Suprapubic skin (tissue), 4 donors: ENCODE results near the gene DDR2. TPM values are rescaled to one million over a fixed set of nuclear protein-coding genes. Genes with fewer than 3 reads are reported as not detected.
"Not testable (repeated sequence)": the region's sequence is repeated elsewhere in the genome, so short reads cannot be mapped to it uniquely, and the experiment has no call there.

Experiments
- DNase-seq, 2 donors: peaks; one replicate each; pipeline ENCODE4 v3.0.0-alpha.2; 2019; ENCODE audit warnings: low spot score in 2 of 2
- H3K27ac ChIP-seq: fragments of 200-600 bp; sonication (generic); one replicate; pipeline ENCODE4 v1.5.1; 2019
- H3K27me3 ChIP-seq: fragments of 200-600 bp; sonication (generic); one replicate; pipeline ENCODE4 v1.5.1; 2019
- H3K36me3 ChIP-seq: fragments of 200-600 bp; sonication (generic); one replicate; pipeline ENCODE4 v1.5.1; 2019
- H3K4me1 ChIP-seq: fragments of 200-600 bp; sonication (generic); one replicate; pipeline ENCODE4 v1.5.1; 2019
- H3K4me3 ChIP-seq: fragments of 200-600 bp; sonication (generic); one replicate; pipeline ENCODE4 v1.5.1; 2019; ENCODE audit warnings: mild to moderate bottlenecking
- H3K9me3 ChIP-seq: fragments of 200-600 bp; sonication (generic); one replicate; pipeline ENCODE4 v1.5.1; 2019
- CTCF ChIP-seq, 2 donors: fragments of 200-600 bp in 1 of 2; fragments of 450-650 bp in 1 of 2; sonication (generic) in 1 of 2; IDR thresholded peaks; one replicate each; pipeline ENCODE4 v1.5.1; 2016 to 2019; ENCODE audit warnings: antibody characterized with exemption in 2 of 2, mild to moderate bottlenecking in 1 of 2, moderate library complexity in 1 of 2
- EP300 ChIP-seq: sonication (generic); formaldehyde crosslinking; IDR thresholded peaks from one replicate; pipeline ENCODE4 v1.6.1; 2017; ENCODE audit warnings: antibody characterized with exemption
- POLR2A ChIP-seq, 2 donors: fragments of 450-650 bp; IDR thresholded peaks; one replicate each; pipeline ENCODE4 v1.6.1; 2017; ENCODE audit warnings: antibody characterized with exemption in 2 of 2, mild to moderate bottlenecking in 2 of 2, moderate library complexity in 2 of 2
- POLR2AphosphoS5 ChIP-seq, 3 donors: sonication (generic); formaldehyde crosslinking; IDR thresholded peaks; one replicate each; pipeline ENCODE4 v1.6.1; 2017; ENCODE audit warnings: antibody characterized with exemption in 3 of 3
- WGBS: methylation state at CpG from one replicate; pipeline ENCODE4 v1.1.5; 2018; 5-methylcytosine and 5-hydroxymethylcytosine counted together
- total RNA-seq, 4 donors: library from RNA; depleted of rRNA; stranded (reverse); fragments of >200 nt; gene quantifications; one replicate each; pipeline ENCODE4 v1.1.0, GENCODE V29; 2016

Gene DDR2
- total RNA-seq, 4 donors from 2014 or later = 7.7 to 50.2 (median 13.8) TPM

- Histone ChIP-seq H3K36me3 (no peaks in the 10 kb centered on the region), H3K4me3 (no peak overlapping the region), H3K4me1 (no peaks in the 10 kb centered on the region), H3K27ac (no peak overlapping the region), H3K27me3 (no peaks in the 10 kb centered on the region), H3K9me3 (no peaks in the 10 kb centered on the region)
- no peak for DNase-seq
- TF ChIP-seq POLR2A (IDR thresholded peaks at IDR 0.05) (no peak), POLR2AphosphoS5 (IDR thresholded peaks at IDR 0.05) (no peak)
These were observed 89.2 kb downstream of the DDR2 start for GRCh38 chr1:162721471-162721870.

DNA sequence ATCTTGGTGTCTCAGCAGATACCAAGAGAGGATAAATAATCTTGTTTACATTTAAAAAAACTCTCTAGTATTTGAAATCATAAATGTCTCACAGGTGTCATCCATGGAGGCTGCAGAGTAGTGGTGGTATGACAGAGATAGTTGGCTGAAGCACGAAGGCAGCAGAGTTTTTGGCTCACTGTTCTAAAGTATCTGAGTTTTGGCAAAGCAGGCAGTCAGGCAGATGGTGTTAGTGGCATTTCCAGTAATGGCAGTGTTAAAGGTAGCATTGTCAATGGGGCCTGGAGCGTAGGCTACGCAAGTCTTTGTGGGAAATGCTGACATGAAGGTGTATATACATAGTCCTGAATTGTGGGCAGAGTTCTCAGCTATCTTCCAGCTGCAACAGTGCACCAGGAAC is 89.8 kb downstream of the DDR2 start:
- Histone ChIP-seq H3K27ac (no peak overlapping the region), H3K4me3 (no peak overlapping the region), H3K36me3 (no peaks in the 10 kb centered on the region), H3K27me3 (no peaks in the 10 kb centered on the region), H3K9me3 (no peaks in the 10 kb centered on the region), H3K4me1 (no peaks in the 10 kb centered on the region)
- no peak for TF ChIP-seq CTCF (IDR thresholded peaks at IDR 0.05)
- TF ChIP-seq EP300 = no peak
- TF ChIP-seq POLR2A (IDR thresholded peaks at IDR 0.05) = no peak
- no peak for TF ChIP-seq POLR2AphosphoS5 (IDR thresholded peaks at IDR 0.05)
- 60% methylated on average over 3 of the region's 3 CpGs for WGBS
- no peak for DNase-seq

DNA sequence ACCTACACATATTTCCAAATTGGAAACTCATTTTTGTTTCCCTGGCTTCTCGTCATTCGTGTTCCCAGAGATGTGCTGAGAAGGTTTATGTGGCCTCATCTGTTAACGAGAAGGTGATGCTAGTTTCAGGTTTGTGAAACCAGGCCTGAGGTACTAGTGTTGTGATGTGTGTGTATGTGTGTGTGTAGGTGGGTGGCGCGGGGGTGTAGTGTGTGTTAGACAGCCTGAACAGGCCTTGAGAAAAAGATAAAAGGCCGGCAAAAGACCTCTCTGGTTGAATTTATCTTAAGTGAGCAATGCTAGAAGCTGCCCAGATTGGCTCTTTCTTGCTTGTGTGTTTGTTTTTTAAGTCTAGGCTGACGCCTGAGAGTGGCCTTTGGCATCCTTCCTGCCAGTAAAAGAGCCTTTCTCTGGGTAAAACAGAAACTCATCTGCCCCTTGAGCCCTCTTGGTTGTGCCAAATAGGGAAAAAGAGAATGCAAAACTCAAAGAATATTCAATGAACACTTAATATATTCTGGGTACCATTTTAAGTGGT is 92.4 kb downstream of the DDR2 start:
- Histone ChIP-seq H3K36me3 (no peaks in the 10 kb centered on the region), H3K4me3 (no peak overlapping the region), H3K27ac (no peak overlapping the region), H3K27me3 (no peaks in the 10 kb centered on the region), H3K9me3 (no peaks in the 10 kb centered on the region), H3K4me1 (no peaks in the 10 kb centered on the region)
- DNase-seq = no peak
- WGBS = 82% methylated on average over 7 of the region's 7 CpGs
- TF ChIP-seq CTCF (IDR thresholded peaks at IDR 0.05) (no peak), EP300 (no peak), POLR2A (IDR thresholded peaks at IDR 0.05) (no peak), POLR2AphosphoS5 (IDR thresholded peaks at IDR 0.05) (no peak)

GRCh38 chr1:162725301-162725837 is 93.1 kb downstream of the DDR2 start:
- Histone ChIP-seq H3K4me1 (no peaks in the 10 kb centered on the region), H3K36me3 (no peaks in the 10 kb centered on the region), H3K27me3 (no peaks in the 10 kb centered on the region), H3K4me3 (no peak overlapping the region), H3K9me3 (no peaks in the 10 kb centered on the region), H3K27ac (no peak overlapping the region)
- 80% methylated on average over 7 of the region's 7 CpGs for WGBS
- TF ChIP-seq POLR2AphosphoS5 (IDR thresholded peaks at IDR 0.05) = no peak
- DNase-seq = no peak

DNA sequence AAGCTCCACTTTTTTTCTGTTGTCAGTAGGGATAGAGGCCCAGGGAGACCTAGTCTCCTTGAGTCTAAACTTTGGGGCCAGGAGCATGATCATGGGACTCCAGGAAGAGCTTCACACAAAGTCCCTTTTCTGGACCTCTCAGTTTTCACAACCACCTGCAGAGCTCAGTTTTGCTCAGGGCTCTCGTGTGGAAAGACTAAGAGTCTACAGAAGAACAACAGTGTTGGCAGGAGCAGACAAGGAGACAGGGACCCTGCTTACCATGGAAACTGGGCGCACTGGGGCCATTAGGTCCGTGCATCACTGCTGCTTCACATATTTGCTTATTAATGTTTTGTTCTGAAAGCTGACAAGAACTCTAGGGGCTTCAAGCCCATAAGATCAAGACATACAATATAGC is 94.3 kb downstream of the DDR2 start:
- Histone ChIP-seq H3K4me3 (no peak overlapping the region), H3K4me1 (no peaks in the 10 kb centered on the region), H3K27ac (no peak overlapping the region), H3K9me3 (no peaks in the 10 kb centered on the region), H3K36me3 (no peaks in the 10 kb centered on the region), H3K27me3 (no peaks in the 10 kb centered on the region)
- WGBS = 90% methylated on average over 3 of the region's 3 CpGs
- TF ChIP-seq CTCF (IDR thresholded peaks at IDR 0.05) (no peak), POLR2A (IDR thresholded peaks at IDR 0.05) (no peak), EP300 (no peak)
- DNase-seq = no peak

GRCh38 chr1:162727493-162727892 is 95.2 kb downstream of the DDR2 start:
- not testable (repeated sequence) for H3K4me3 ChIP-seq, H3K36me3 ChIP-seq, H3K27ac ChIP-seq, H3K27me3 ChIP-seq, DNase-seq, H3K4me1 ChIP-seq, H3K9me3 ChIP-seq
- WGBS = 82% methylated on average over 1 of the region's 1 CpG

- TF ChIP-seq EP300 (no peak), POLR2A (IDR thresholded peaks at IDR 0.05) (no peak), POLR2AphosphoS5 (IDR thresholded peaks at IDR 0.05) (no peak), CTCF (IDR thresholded peaks at IDR 0.05) (no peak)
- no peak for DNase-seq
- WGBS = 100% methylated on average over 2 of the region's 2 CpGs
- Histone ChIP-seq H3K4me1 (peaks cover 18% of the 10 kb centered on the region), H3K9me3 (no peaks in the 10 kb centered on the region), H3K27me3 (no peaks in the 10 kb centered on the region), H3K27ac (no peak overlapping the region), H3K36me3 (no peaks in the 10 kb centered on the region), H3K4me3 (no peak overlapping the region)
These were observed 96.3 kb downstream of the DDR2 start for GRCh38 chr1:162728573-162728972.

DNA sequence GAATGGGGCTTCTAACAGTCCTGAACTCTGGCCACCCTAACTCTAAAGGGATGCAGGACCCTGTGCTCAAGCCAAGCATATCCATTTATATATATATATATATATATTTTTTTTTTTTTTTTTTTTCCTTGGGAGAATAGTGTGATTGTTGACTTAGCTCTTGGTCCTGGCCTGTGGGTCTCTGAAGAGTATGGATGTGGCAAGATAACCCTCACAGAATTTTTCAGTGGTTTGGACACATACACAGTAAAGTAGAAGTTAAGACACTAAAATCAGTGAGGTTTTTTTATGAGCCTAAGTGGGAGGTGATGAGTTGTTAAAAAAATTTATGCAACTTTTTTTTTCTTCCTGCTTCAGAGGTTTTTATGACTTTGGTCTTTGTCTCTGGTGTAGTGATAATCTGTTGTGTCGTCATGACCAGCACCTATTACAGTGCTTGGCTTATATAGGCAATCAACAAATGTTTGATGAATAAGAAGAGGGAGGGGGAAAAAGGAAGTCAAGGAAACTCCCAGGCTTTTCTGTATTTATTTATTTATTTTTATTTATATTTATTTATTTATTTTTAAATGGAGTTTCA is 97.0 kb downstream of the DDR2 start:
- not testable (repeated sequence) for H3K27me3 ChIP-seq, DNase-seq, H3K36me3 ChIP-seq, H3K27ac ChIP-seq, H3K4me3 ChIP-seq, H3K9me3 ChIP-seq
- WGBS = no CpG with 5 or more reads among the region's 1 CpG
- H3K4me1 ChIP-seq = peaks cover 18% of the 10 kb centered on the region
